H9 (cell line): ENCODE measurements around the gene UTP3. TPM values are rescaled to one million over a fixed set of nuclear protein-coding genes. Genes with fewer than 3 reads are reported as not detected.

ENCODE experiments used
- DNase-seq: peaks from one replicate; pipeline ENCODE4 v3.0.0-alpha.2; 2017
- H2AFZ ChIP-seq: one replicate; pipeline ENCODE4 v1.6.1; 2013; ENCODE audit warnings: mild to moderate bottlenecking, low read length, control low read depth, moderate library complexity
- H2AK5ac ChIP-seq: 2 replicates; pipeline ENCODE4 v1.6.1; 2013; ENCODE audit warnings: low read length, control low read depth, mixed read lengths; ENCODE audit not compliant: insufficient read length
- H2BK120ac ChIP-seq: one replicate; pipeline ENCODE4 v1.6.1; 2013; ENCODE audit warnings: low read depth, mild to moderate bottlenecking, low read length, control low read depth, inconsistent platforms; ENCODE audit not compliant: poor library complexity, severe bottlenecking
- H2BK12ac ChIP-seq: 2 replicates; pipeline ENCODE4 v1.6.1; 2013; ENCODE audit warnings: low read length, control low read depth, mixed read lengths, low read depth; ENCODE audit not compliant: insufficient read length
- H2BK15ac ChIP-seq: 2 replicates; pipeline ENCODE4 v1.6.1; 2013; ENCODE audit warnings: low read depth, low read length, control low read depth
- H2BK20ac ChIP-seq: one replicate; pipeline ENCODE4 v1.6.1; 2013; ENCODE audit warnings: low read depth, mild to moderate bottlenecking, low read length, control low read depth, inconsistent platforms; ENCODE audit not compliant: poor library complexity, severe bottlenecking
- H2BK5ac ChIP-seq: 2 replicates; pipeline ENCODE4 v1.6.1; 2013; ENCODE audit warnings: low read length, control low read depth, mixed read lengths; ENCODE audit not compliant: insufficient read length
- H3K14ac ChIP-seq: 2 replicates; pipeline ENCODE4 v1.6.1; 2013; ENCODE audit warnings: low read length, control low read depth; ENCODE audit not compliant: insufficient read depth
- H3K18ac ChIP-seq: 2 replicates; pipeline ENCODE4 v1.6.1; 2013; ENCODE audit warnings: low read depth, mild to moderate bottlenecking, mixed read lengths, low read length, control low read depth; ENCODE audit not compliant: insufficient read length
- H3K23ac ChIP-seq: 2 replicates; pipeline ENCODE4 v1.6.1; 2013; ENCODE audit warnings: low read length, control low read depth, mixed read lengths, low read depth; ENCODE audit not compliant: insufficient read length
- H3K23me2 ChIP-seq: 2 replicates; pipeline ENCODE4 v1.6.1; 2013; ENCODE audit warnings: low read depth, mild to moderate bottlenecking, mixed read lengths, low read length, control low read depth; ENCODE audit not compliant: insufficient read length, poor library complexity, severe bottlenecking
- H3K27ac ChIP-seq: 2 replicates; pipeline ENCODE4 v1.5.1; 2013; ENCODE audit warnings: low read length, control low read depth, mixed read lengths, low read depth; ENCODE audit not compliant: insufficient read length
- H3K27me3 ChIP-seq: 2 replicates; pipeline ENCODE4 v1.6.1; 2013; ENCODE audit warnings: low read length, control low read depth, inconsistent platforms; ENCODE audit not compliant: insufficient read depth
- H3K4ac ChIP-seq: 2 replicates; pipeline ENCODE4 v1.6.1; 2013; ENCODE audit warnings: low read depth, mild to moderate bottlenecking, control low read depth, inconsistent platforms, low read length, moderate library complexity
- H3K4me1 ChIP-seq: 2 replicates; pipeline ENCODE4 v1.6.1; 2013; ENCODE audit warnings: low read length, control low read depth, inconsistent platforms; ENCODE audit not compliant: insufficient read depth
- H3K4me2 ChIP-seq: 2 replicates; pipeline ENCODE4 v1.6.1; 2013; ENCODE audit warnings: low read length, control low read depth, mixed read lengths; ENCODE audit not compliant: insufficient read length, insufficient read depth
- H3K56ac ChIP-seq: 2 replicates; pipeline ENCODE4 v1.6.1; 2013; ENCODE audit warnings: low read depth, mild to moderate bottlenecking, mixed read lengths, low read length, control low read depth; ENCODE audit not compliant: insufficient read length
- H3K79me1 ChIP-seq: 2 replicates; pipeline ENCODE4 v1.6.1; 2013; ENCODE audit warnings: low read depth, mild to moderate bottlenecking, moderate library complexity, low read length, control low read depth, inconsistent platforms; ENCODE audit not compliant: insufficient read depth, poor library complexity, severe bottlenecking
- H3K79me2 ChIP-seq: 2 replicates; pipeline ENCODE4 v1.6.1; 2013; ENCODE audit warnings: low read length, control low read depth, inconsistent platforms; ENCODE audit not compliant: insufficient read depth
- H3K9ac ChIP-seq: 2 replicates; pipeline ENCODE4 v1.6.1; 2013; ENCODE audit warnings: low read length, control low read depth, mixed read lengths; ENCODE audit not compliant: insufficient read length; ENCODE audit errors: extremely low read depth
- H3K9me3 ChIP-seq: one replicate; pipeline ENCODE4 v1.6.1; 2013; ENCODE audit warnings: low read depth, low read length, inconsistent platforms; ENCODE audit not compliant: control insufficient read depth
- H3T11ph ChIP-seq: one replicate; pipeline ENCODE4 v1.6.1; 2013; ENCODE audit warnings: mild to moderate bottlenecking, low read length, control low read depth, inconsistent platforms
- H4K20me1 ChIP-seq: one replicate; pipeline ENCODE4 v1.6.1; 2013; ENCODE audit not compliant: control insufficient read depth, insufficient read length, insufficient read depth
- H4K5ac ChIP-seq: 2 replicates; pipeline ENCODE4 v1.6.1; 2013; ENCODE audit warnings: low read depth, mild to moderate bottlenecking, mixed read lengths, low read length, control low read depth; ENCODE audit not compliant: insufficient read length
- H4K8ac ChIP-seq: replicated peaks from 2 replicates; pipeline ENCODE4 v1.6.1; 2013; ENCODE audit warnings: low read length, control low read depth, mixed read lengths, low read depth; ENCODE audit not compliant: insufficient read length
- H4K91ac ChIP-seq: 2 replicates; pipeline ENCODE4 v1.6.1; 2013; ENCODE audit warnings: low read depth, mild to moderate bottlenecking, moderate library complexity, mixed read lengths, low read length, control low read depth; ENCODE audit not compliant: insufficient read length
- H3K27ac Mint-ChIP-seq, 3 experiments: 2 replicates in 2 of 3; 3 replicates in 1 of 3; pipeline ENCODE4 v1.8.0; 2020 to 2021; ENCODE audit warnings: mixed read lengths in 3 of 3, mild to moderate bottlenecking in 1 of 3, moderate library complexity in 1 of 3
- H3K27me3 Mint-ChIP-seq: 2 replicates; pipeline ENCODE4 v1.8.0; 2021; ENCODE audit warnings: low read depth, mild to moderate bottlenecking, moderate library complexity, mixed read lengths
- H3K36me3 Mint-ChIP-seq, 3 experiments: 2 replicates in 2 of 3; 3 replicates in 1 of 3; pipeline ENCODE4 v1.8.0; 2020 to 2021; ENCODE audit warnings: low read depth in 3 of 3, mixed read lengths in 3 of 3; ENCODE audit not compliant: insufficient read depth in 1 of 3
- H3K4me1 Mint-ChIP-seq, 2 experiments: 2 replicates each; pipeline ENCODE4 v1.8.0; 2020; ENCODE audit warnings: mixed read lengths in 2 of 2
- H3K4me3 Mint-ChIP-seq, 2 experiments: 2 replicates in 1 of 2; 3 replicates in 1 of 2; pipeline ENCODE4 v1.8.0; 2020 to 2021; ENCODE audit warnings: mild to moderate bottlenecking in 2 of 2, mixed read lengths in 2 of 2, moderate library complexity in 1 of 2
- H3K9me3 Mint-ChIP-seq, 2 experiments: 2 replicates in 1 of 2; 3 replicates in 1 of 2; pipeline ENCODE4 v1.8.0; 2020; ENCODE audit warnings: mild to moderate bottlenecking in 2 of 2, mixed read lengths in 2 of 2, moderate library complexity in 1 of 2
- WGBS: extraction: QIAGEN DNeasy Blood & Tissue Kit; methylation state at CpG from one replicate; pipeline ENCODE4 v1.1.7; 2013; ENCODE audit warnings: missing lambda C conversion rate, low lambda C conversion rate, mixed read lengths; ENCODE audit not compliant: insufficient read length; ENCODE audit errors: extremely low coverage; 5-methylcytosine and 5-hydroxymethylcytosine counted together
- total RNA-seq: library from RNA; stranded (reverse); gene quantifications from 2 replicates; pipeline ENCODE4 v1.2.1, GENCODE V29; 2021
- TF ChIP-seq, protein P1 (sequence below): fragments of 200-600 bp; sonication (generic); conservative IDR thresholded peaks from 3 replicates; pipeline ENCODE4 v1.8.0; 2021; ENCODE audit warnings: antibody characterized with exemption, mild to moderate bottlenecking

The UTP3 gene
- total RNA-seq, 1 experiment from 2014 or later, result 49.3 TPM

- Histone ChIP-seq H2BK5ac (no peak overlapping the region), H2BK120ac (no peak overlapping the region)
- no CpG with 5 or more reads among the region's 3 CpGs for WGBS
Measured at GRCh38 chr4:70712150-70712549, 23.8 kb downstream of the UTP3 start.

More at GRCh38 chr4:70712150-70712549, 23.8 kb downstream of the UTP3 start:
- no peaks in the 10 kb centered on the region; a peak in 1 of 7 replicates for H3K36me3 Mint-ChIP-seq
- Histone ChIP-seq H3T11ph (no peak overlapping the region), H3K4me1 (no peaks in the 10 kb centered on the region; the same call in 1 of the 2 replicates), H3K79me2 (no peaks in the 10 kb centered on the region; the same call in 1 of the 2 replicates), H3K14ac (no peak overlapping the region), H2AFZ (no peak overlapping the region), H4K20me1 (no peaks in the 10 kb centered on the region), H3K4ac (no peak overlapping the region), H2AK5ac (no peak overlapping the region), H3K9ac (no peak overlapping the region), H2BK12ac (no peak overlapping the region), H4K91ac (no peak overlapping the region), H3K18ac (no peak overlapping the region), H3K4me2 (no peak overlapping the region), H3K79me1 (no peaks in the 10 kb centered on the region), H4K8ac (no peak overlapping the region), H3K56ac (no peak overlapping the region), H3K23me2 (no peaks in the 10 kb centered on the region), H3K27ac (no peak overlapping the region), H2BK15ac (no peak overlapping the region), H3K23ac (no peak overlapping the region), H4K5ac (no peak overlapping the region), H3K9me3 (no peaks in the 10 kb centered on the region), H3K27me3 (no peaks in the 10 kb centered on the region), H2BK20ac (no peak overlapping the region)
- TF ChIP-seq, protein P1, sequence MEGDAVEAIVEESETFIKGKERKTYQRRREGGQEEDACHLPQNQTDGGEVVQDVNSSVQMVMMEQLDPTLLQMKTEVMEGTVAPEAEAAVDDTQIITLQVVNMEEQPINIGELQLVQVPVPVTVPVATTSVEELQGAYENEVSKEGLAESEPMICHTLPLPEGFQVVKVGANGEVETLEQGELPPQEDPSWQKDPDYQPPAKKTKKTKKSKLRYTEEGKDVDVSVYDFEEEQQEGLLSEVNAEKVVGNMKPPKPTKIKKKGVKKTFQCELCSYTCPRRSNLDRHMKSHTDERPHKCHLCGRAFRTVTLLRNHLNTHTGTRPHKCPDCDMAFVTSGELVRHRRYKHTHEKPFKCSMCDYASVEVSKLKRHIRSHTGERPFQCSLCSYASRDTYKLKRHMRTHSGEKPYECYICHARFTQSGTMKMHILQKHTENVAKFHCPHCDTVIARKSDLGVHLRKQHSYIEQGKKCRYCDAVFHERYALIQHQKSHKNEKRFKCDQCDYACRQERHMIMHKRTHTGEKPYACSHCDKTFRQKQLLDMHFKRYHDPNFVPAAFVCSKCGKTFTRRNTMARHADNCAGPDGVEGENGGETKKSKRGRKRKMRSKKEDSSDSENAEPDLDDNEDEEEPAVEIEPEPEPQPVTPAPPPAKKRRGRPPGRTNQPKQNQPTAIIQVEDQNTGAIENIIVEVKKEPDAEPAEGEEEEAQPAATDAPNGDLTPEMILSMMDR, result no peak
- H3K27ac Mint-ChIP-seq, result 0 out of 7 replicates have a peak overlapping the region, but pooled peaks of 1 of the 3 experiments have one; percentile 33
- H3K4me1 Mint-ChIP-seq, result peaks cover 34 to 42% of the 10 kb centered on the region in 2 experiments
- no peaks in the 10 kb centered on the region for H3K27me3 Mint-ChIP-seq
- H3K4me3 Mint-ChIP-seq, result no peak overlapping the region
- no peaks in the 10 kb centered on the region for H3K9me3 Mint-ChIP-seq
- no peak for DNase-seq
